Activated CD8-positive, alpha-beta memory T cell treated with anti-CD3 and anti-CD28 coated beads, Interleukin-2, amount 50 U/mL, for 24 hours (primary cell): ENCODE results near the gene CYP27A1.
"Not testable (repeated sequence)": the region's sequence is repeated elsewhere in the genome, so short reads cannot be mapped to it uniquely, and the experiment has no call there.

Experiments
- DNase-seq: peaks from one replicate; pipeline ENCODE4 v3.0.0-alpha.2; 2020; ENCODE audit errors: extremely low read depth

Gene CYP27A1

GRCh38 chr2:218781691-218782527 lies at the start of gene CYP27A1:
Gene CYP27A1, plus strand, starts transcription at chr2:218782147. Its CDS starts 36 bp downstream, at chr2:218782183.
- no peak for DNase-seq

- DNase-seq: no peak
Observed at GRCh38 chr2:218732761-218733158, 49.2 kb upstream of the CYP27A1 start.

GRCh38 chr2:218733171-218734021 lies 48.6 kb upstream of the CYP27A1 start:
- no peak for DNase-seq

GRCh38 chr2:218734190-218734975 lies 47.6 kb upstream of the CYP27A1 start:
- no peak for DNase-seq

- no peak for DNase-seq
Observed at GRCh38 chr2:218736531-218736930, 45.4 kb upstream of the CYP27A1 start.

GRCh38 chr2:218743068-218743467 lies 38.9 kb upstream of the CYP27A1 start:
- no peak for DNase-seq

- DNase-seq: no peak
Observed at GRCh38 chr2:218744615-218745014, 37.3 kb upstream of the CYP27A1 start.

- DNase-seq: no peak
Observed at GRCh38 chr2:218745160-218745558, 36.8 kb upstream of the CYP27A1 start.

- DNase-seq: no peak
Observed at GRCh38 chr2:218745559-218746469, 36.1 kb upstream of the CYP27A1 start.

- no peak for DNase-seq
Observed at GRCh38 chr2:218746470-218746795, 35.5 kb upstream of the CYP27A1 start.

GRCh38 chr2:218746960-218747359 lies 35.0 kb upstream of the CYP27A1 start:
- DNase-seq: no peak

- DNase-seq: no peak
Observed at GRCh38 chr2:218748741-218749441, 33.1 kb upstream of the CYP27A1 start.

- DNase-seq: no peak
Observed at GRCh38 chr2:218754201-218754600, 27.7 kb upstream of the CYP27A1 start.

GRCh38 chr2:218754781-218755180 lies 27.2 kb upstream of the CYP27A1 start:
- DNase-seq: no peak

GRCh38 chr2:218755198-218755566 lies 26.8 kb upstream of the CYP27A1 start:
- no peak for DNase-seq

- DNase-seq: no peak
Observed at GRCh38 chr2:218755567-218756404, 26.2 kb upstream of the CYP27A1 start.

GRCh38 chr2:218756599-218757377 lies 25.2 kb upstream of the CYP27A1 start:
- no peak for DNase-seq

- no peak for DNase-seq
Observed at GRCh38 chr2:218761795-218762194, 20.2 kb upstream of the CYP27A1 start.

GRCh38 chr2:218772759-218773158 lies 9.2 kb upstream of the CYP27A1 start:
- not testable (repeated sequence) for DNase-seq
